GM18867 (cell line): ENCODE measurements around the gene NELFA.
"Not testable (repeated sequence)": the region's sequence is repeated elsewhere in the genome, so short reads cannot be mapped to it uniquely, and the experiment has no call there.

Source experiments
- ATAC-seq: cut with Tn5 transposase; IDR thresholded peaks from one replicate; pipeline ENCODE4 v1.9.1; 2021; ENCODE audit warnings: mild to moderate bottlenecking, moderate library complexity; ENCODE audit not compliant: unreplicated experiment

The NELFA gene

DNA sequence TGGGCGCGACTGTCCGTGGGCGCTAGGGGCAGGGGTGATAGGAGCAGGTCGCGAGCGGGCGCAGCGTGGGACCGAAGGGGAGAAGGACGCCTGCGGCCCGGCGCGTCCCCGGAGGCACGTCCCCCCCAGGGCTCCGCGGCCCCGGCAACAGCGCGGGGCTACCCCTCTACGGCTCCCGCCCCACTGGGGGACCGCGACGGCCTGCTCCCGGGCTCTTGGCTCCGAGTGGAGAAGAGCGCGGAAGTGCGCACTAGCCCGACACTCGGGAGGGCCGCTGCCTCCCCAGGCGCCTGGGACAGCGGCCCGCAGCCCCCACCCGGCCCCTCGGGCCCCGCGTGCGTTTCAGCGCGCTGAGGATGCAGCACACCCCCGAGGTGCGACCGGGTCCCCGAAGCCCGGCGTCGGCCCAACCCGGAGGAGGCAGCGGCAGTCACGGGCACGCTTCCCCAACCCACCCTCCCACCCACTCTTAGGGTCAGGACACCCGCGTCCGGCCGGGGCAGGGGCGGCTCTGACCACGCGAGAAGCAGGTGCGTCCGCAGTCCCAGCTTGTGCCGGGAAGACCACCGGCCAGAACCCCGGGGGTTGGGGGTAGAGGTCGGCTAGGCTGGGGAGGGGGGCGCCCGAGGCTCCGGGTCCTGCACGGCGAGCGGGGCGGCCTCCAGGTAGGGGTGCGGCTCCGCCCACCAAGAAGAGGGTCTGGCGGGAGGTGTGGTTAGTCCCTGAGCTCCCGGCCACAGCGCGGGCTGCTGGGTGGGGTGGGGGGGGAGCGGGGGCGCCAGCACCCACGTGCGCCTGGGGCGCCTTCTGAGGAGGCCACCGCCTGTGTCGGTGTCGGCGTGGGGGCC, 31.8 kb upstream of the NELFA start:
- ATAC-seq = no peak

DNA sequence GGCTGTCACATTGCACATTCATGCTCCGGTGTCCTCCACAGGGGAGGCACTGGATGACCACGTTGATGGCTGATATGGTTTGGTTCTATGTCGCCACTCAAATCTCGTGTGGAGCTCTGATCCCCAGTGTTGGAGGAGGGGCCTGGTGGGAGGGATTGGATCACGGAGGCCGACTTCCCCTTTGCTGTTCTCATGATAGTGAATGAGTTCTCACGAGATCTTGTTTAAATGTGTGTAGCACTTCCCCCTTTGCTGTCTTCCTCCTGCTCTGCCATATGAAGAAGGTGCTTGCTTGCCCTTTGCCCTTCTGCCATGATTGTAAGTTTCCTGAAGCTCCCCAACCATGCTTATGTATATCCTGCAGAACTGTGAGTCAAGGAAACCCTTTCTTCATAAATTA, 28.1 kb upstream of the NELFA start:
- no peak for ATAC-seq

DNA sequence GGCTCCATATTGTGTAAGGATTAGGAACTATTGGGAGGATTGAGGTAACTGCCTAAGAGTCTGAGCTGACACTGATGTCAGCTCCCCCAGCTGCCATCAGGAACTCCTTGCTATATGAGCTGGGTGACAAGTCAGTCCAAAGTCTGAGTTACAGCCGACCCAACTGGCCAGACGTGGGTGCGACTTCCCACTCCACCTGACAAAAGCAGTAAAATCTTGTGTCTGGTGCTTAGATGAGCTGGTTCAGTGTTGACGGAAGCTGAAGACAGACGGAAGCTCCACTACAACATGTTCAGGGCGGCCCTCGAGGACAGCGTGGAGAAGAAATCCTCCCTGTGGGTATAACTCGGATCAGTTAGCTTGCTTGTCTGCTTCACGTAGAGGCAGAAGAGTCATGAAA, 27.6 kb upstream of the NELFA start:
- ATAC-seq = no peak

DNA sequence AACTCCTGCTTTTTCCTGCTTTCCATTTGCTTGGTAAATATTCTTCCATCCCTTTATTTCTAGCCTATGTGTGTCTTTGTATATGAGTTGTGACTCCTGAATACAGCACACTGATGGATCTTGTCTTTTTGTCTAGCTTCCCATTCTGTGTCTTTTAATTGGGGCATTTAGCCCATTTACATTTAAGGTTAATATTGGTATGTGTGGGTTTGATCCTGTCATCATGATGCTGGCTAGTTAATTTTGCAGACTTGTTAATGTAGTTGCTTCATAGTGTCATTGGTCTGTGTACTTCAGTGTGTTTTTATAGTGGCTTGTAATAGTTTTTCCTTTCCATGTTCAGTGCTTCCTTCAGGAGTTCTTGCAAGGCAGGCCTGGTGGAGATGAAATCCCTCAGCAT, 22.4 kb upstream of the NELFA start:
- not testable (repeated sequence) for ATAC-seq

DNA sequence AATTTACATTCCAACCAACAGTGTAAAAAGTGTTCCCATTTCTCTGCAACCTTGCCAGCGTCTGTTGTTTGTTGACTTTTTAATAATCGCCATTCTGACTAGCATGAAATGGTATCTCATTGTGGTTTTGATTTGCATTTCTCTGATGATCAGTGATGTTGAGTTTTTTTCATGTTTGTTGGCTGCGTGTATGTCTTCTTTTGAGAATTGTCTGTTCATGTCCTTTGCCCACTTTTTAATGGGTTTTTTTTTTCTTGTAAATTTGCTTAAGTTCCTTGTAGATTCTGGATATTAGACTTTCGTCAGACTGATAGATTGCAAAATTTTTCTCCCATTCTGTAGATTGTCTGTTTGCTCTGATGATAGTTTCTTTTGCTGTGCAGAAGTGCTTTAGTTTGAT, 18.3 kb upstream of the NELFA start:
- not testable (repeated sequence) for ATAC-seq

DNA sequence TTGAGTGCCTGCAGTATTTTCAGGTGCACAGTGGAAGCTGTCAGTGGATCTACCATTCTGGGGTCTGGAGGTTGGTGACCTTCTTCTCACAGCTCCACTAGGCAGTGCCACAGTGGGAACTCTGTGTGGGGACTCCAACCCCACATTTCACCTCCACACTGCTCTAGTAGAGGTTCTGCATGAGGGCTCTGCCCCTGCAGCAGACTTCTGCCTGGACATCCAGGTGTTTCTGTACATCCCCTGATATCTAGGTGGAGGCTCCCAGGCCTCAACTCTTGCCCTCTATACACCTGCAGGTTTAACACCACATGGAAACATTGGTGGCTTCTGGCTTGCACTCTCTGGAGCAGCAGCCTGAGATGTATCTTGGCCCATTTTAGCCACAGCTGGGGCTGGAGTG, 17.0 kb upstream of the NELFA start:
- ATAC-seq = no peak

DNA sequence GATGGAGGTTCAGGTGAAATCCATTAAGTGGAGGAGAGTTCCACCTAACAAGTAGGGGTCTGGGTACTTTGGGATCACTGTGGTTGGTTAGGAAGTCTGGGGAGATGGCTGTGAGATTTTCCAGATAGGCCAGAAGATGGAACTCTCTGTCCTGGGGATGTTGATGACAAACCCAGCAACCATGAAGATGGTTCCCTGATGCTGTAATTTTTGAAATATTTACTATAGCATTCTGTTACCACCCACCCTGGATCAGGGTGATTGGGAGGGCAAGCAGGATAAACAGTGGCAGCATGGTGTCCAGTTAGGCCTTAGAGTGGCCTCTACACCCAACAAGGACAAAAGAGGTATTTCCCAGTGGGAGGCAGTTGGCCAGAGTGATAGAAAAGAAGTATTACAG, 15.9 kb upstream of the NELFA start:
- no peak for ATAC-seq

DNA sequence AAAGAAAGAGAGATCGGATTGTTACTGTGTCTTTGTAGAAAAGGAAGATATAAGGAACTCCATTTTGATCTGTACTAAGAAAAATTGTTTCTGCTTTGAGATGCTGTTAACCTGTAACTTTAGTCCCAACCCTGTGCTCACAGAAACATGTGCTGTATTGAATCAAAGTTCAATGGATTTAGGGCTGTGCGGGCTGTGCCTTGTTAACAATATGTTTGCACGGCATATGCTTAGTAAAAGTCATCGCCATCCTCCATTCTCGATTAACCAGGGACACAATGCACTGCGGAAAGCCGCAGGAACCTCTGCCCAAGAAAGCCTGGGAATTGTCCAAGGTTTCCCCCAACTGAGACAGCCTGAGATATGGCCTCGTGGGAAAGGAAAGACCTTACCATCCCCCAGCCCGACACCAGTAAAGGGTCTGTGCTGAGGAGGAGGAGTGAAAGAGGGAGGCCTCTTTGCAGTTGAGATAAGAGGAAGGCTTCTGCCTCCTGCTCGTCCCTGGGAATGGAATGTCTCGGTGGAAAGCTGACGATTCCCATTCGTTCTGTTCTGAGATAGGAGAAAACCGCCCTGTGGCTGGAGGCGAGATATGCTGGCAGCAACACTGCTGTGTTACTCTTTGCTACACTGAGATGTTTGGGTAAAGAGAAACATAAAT, 12.7 kb upstream of the NELFA start:
- not testable (repeated sequence) for ATAC-seq

DNA sequence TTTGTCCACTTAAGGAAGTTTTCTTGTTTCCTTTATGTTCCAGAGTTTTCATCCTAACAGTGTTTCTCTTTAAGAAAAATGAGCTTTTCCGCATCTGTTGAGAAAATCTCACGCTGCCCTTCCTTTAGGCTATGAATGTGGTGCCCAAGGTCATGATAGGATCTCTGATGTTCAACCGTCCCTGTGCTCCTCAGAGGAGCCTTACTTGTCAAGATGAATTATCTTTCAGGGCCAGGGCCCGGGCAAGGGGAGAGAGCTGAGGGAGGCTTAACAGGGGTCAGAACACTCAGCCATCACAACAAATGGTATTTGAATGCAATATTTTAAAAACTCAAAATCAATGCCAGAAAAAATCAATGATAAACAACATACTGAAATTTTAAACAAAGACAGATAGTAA, 6.2 kb upstream of the NELFA start:
- no peak for ATAC-seq

DNA sequence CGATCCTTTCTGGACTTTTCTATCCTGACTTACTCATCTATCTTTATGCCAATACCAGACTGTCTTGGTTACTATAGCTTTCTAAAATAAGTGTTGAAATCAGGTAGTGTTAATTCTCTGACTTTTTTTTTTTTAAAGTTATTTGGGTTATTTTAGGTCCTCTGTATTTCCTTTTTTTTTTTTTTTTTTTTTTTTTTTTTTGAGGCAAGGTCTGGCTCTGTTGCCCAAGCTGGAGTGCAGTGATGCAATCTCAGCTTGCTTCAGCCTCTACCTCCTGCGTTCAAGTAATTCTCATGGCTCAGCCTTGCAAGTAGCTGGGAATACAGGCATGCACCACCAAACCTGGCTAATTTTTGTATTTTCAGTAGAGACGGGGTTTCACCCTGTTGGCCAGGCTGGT, 2.8 kb upstream of the NELFA start:
- no peak for ATAC-seq

DNA sequence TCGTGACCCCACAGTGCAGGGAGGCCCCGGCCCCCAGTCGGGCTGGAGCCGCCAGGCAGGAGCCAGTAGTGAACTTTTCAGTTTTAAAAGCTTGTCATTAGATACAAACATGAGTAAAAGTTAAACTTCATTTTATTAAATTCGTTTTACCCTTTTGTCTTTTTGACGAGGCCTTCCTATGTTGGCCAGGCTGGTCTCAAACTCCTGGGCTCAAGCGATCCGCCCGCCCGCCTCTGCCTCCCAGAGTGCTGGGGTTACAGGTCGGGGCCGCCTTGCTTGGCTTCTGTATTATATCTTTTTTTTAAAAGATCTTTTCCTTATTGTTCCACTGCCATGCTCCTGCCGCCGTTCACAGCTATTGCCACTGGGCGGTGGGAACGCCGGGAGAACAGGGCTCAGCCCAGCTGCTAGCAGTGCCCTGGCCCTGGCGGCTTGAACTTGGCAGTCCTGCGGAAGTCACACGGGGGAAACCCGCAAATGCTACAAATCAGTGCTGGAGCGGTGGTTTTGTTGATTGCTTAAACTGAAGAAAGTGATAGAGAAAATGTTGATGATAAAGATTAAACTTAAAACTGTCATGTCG, 968 bp upstream of the NELFA start:
- no peak for ATAC-seq

DNA sequence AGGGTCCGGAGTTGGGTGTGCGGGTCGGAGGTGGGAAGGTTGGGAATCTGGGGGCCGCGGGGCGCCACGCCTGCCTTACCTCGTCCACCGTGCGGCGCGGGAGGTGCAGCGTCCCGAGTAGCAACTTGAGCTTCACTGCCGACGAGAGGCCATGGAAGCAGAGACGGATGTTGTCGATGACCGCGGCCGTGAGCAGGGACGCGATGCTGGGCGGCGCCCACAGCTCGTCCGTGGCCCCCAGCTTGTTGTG, 178 bp downstream of the NELFA start:
- no peak for ATAC-seq

DNA sequence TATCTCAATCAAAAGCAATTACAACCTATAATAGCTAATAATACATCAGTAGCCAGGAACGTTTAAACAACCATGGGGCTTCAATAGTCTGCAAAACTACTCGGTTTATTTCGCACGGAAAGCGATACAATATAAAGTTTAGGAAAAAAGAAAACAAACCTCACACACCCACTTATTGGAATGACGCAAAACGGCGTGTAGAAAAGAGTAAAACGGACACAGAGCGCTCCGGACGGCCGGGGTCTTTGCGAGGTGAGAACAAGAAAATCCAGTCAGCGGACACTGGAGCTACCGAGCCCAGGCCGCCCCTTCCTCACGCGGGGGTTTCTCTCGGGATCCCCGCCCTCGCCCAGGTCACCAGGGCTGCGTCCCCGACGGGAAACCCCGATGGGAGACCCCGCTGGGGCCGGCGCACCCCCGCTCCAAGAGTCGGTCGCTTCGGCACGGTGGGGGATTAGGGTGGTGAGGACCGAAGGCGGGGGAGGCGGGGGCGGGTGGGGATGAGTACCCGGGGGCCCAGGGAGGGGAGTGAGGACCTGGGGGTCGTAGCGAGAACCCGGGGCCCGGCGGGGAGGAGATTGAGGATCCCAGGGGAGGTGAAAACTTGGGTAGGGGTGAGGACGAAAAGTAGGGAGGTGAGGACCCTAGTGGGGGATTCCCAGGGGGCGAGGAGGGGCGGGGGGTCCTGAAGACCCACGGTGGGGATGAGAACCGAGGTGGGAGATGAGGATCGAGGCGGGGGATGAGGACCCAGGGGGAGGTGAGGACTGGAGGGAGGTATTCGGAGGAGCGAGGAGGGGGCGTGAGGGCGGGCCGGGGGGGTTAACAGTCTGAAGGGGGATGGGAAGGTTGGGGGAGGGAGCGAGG, 737 bp downstream of the NELFA start:
- ATAC-seq = no peak

DNA sequence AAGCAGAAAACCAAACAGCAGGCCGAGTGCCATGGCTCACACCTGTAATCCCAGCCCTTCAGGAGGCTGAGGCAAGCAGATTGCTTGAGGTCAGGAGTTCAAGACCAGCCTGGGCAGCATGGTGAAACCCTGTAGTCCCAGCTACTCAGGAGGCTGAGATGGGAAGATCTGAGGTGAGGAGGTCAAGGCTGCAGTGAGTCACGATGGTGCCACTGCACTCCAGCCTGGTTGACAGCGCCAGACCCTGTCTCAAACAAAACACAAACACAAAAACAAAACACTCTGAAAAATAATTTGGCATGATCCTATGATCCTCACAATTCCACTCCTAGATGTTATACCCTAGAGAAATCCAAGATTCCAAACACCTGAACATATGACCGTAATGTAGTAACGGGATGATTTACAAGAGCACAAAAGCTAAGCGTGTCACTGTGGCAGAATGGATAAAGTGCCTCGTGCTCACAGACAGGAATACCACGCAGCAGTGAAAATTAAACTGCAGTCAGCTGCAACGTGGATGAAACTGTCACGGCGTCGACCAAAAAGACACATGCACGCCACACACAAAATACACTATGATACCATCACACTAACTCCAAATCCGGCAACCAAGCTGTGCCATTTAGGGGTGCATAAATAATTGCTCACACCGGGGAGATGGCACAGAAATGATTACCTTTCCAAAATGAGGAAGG, 1.7 kb downstream of the NELFA start:
- ATAC-seq = no peak

DNA sequence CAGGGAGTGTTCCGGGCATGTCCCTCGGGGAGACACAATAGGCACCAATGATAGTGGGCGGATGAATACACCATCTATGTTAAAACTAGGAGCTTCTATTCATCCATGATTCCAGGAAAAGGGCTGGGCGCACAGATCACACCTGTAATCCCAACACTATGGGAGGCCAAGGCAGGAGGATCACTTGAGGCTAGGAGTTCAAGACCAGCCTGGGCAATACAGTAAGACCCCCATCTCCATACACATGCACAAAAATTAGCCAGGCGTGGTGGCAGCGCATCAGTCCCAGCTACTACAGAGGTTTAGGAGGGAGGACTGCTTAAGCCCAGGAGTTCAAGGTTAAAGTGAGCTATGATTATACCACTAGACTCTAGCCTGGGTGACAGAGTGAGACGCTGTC, 2.4 kb downstream of the NELFA start:
- ATAC-seq = no peak

DNA sequence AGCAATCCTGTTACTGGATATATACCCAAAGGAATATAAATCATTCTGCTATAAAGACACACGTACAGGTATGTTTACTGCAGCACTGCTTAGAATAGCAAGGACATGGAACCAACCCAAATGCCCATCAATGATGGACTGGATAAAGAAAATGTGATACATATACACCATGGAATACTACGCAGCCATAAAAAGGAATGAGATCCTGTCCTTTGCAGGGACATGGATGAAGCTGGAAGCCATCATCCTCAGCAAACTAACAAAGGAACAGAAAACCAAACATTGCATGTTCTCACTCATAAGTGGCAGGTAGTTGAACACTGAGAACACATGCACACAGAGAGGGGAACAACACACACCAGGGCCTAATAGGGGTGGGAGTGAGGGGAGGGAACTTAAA, 5.4 kb downstream of the NELFA start:
- ATAC-seq = not testable (repeated sequence)

DNA sequence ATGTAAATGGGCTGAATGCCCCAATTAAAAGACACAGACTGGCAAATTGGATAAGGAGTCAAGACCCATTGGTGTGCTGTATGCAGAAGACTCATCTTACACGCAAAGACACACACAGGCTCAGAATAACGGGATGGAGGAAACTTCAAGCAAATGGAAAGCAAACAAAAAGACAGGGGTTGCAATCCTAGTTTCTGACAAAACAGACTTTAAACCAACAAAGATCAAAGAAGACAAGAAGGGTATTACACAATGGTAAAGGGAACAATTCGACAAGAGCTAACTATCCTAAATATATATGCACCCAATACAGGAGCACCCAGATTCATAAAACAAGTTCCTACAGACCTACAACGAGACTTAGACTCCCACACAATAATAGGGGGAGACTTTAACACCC, 9.5 kb downstream of the NELFA start:
- ATAC-seq = not testable (repeated sequence)

DNA sequence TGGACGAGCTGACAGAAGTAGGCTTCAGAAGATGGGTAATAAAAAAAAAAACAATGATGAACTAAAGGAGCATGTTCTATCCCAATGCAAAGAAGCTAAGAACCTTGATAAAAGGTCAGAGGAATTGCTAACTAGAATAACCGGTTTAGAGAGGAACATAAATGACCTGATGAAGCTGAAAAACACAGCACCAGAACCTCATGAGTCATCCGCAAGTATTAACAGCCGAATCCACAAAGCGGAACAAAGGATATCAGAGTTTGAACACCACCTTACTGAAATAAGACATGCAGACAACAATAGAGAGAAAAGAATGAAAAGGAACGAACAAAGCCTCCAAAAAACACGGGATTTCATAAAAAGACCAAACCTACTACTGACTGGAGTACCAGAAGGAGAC, 10.5 kb downstream of the NELFA start:
- no peak for ATAC-seq

DNA sequence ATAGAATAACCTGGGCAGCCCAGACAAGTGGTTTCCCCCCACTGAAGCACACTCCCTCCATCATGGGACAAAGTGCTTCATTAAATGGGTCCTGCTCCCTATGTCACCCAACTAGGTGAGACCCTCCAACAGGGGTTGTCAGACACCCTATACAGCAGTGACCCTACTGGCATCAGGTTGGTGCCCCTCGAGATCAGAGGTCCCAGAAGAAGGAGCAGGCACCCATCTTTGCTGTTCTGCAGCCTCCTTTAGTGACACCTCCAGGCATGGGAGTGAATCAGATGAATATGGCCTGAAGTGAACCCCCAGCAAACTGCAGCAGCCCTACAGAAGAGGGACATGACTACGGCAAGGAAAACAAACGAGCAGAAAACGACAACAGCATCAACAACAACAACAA, 11.1 kb downstream of the NELFA start:
- no peak for ATAC-seq

DNA sequence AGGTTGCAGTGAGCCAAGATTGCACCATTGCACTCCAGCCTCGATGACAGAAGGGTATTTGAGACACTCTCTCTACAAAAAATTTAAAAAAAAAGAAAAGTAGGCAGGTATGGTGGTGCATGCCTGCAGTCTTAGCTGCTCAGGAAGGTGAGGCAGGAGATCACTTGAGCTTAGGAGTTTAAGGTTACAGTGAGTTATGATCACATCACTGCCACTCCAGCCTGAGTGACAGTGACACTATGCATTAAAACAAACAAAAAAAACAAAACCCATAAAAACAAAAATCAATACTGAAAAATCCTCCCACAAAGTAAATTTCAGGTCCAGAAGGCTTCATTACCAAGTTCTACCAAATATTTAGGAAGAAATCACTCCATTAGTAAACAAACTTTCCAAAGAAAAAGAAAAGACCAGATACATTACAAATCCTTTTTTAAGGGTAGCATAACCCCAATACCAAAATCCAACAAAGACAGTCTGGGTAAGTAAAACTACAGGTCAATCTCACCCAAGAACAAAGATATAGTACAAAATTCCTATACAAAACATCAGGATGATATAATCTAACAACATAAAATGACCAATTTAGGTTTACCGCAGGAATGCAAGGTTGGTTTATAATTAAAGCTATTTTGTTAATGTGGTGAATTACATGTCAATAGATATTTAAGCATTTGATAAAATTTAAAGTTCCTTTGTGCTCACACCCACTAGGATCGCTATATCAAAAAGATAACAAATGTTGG, 11.7 kb downstream of the NELFA start:
- ATAC-seq = no peak
